ENCODE results near the gene OXGR1.

Gene OXGR1

DNA sequence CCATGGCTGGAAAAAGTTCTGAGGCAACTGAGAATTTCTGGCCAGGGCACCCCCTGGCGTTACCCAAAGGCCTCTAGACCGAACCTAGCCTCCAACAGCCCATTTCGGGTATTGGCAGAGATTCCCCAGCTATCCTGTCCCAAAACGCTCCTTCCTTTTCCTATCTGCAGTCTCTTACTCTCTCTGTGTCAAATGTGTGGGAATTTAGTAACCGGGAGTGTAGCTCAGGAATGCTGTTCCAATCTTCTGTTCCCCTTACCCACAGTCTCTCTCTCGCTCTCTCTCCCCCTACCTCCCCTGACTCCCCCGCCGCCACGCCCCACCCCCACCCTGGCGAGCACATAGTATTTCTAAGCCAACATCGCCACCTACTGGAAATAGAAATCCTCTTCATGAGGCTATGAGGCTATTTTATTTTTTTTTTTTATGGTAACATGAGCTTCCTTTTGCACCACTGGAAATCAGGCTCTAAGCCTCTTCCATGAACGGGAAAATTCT, 27.0 kb downstream of the OXGR1 start:
- peak; percentile 60 to 64 for DNase-seq (ENCODE audit: low spot score in 2 of 2)
- H3K9me3 ChIP-seq, result no peaks in the 10 kb centered on the region
- in situ Hi-C loops (cut with MboI; ENCODE audit: low sequenced_read_pairs), result loop anchor here (10.0 to 25.0 kb wide), 2 partner anchors 942 to 1780 kb away; no protein-coding TSS in a partner anchor
- peak overlapping the region; percentile 11; the same call in 1 of the 2 replicates for H3K4me3 ChIP-seq
- H3K4me1 ChIP-seq, result peaks cover 8% of the 10 kb centered on the region
- no peaks in the 10 kb centered on the region for H3K27me3 ChIP-seq (ENCODE audit: low read depth)
- H3K36me3 ChIP-seq (replicated peaks), result no peaks in the 10 kb centered on the region

- H3K9me3 ChIP-seq, result no peaks in the 10 kb centered on the region
- H3K4me3 ChIP-seq, result no peak overlapping the region
- DNase-seq (ENCODE audit: low spot score in 2 of 2), result no peak
- H3K36me3 ChIP-seq (replicated peaks), result no peaks in the 10 kb centered on the region
- in situ Hi-C loops (cut with MboI; ENCODE audit: low sequenced_read_pairs), result loop anchor here (10.0 to 25.0 kb wide), 2 partner anchors 942 to 1779 kb away; no protein-coding TSS in a partner anchor
- peaks cover 12% of the 10 kb centered on the region for H3K4me1 ChIP-seq
- H3K27me3 ChIP-seq (ENCODE audit: low read depth), result no peaks in the 10 kb centered on the region
These were observed 27.7 kb downstream of the OXGR1 start for GRCh38 chr13:96966415-96967102.

GRCh38 chr13:96963786-96964475, 30.3 kb downstream of the OXGR1 start:
- Histone ChIP-seq H3K27me3 (ENCODE audit: low read depth) (no peaks in the 10 kb centered on the region), H3K9me3 (no peaks in the 10 kb centered on the region), H3K4me1 (peaks cover 9% of the 10 kb centered on the region), H3K36me3 (replicated peaks) (no peaks in the 10 kb centered on the region), H3K4me3 (no peak overlapping the region)
- in situ Hi-C loops (cut with MboI; ENCODE audit: low sequenced_read_pairs), result loop anchor here (10.0 to 25.0 kb wide), 2 partner anchors 939 to 1777 kb away; no protein-coding TSS in a partner anchor
- no peak for DNase-seq (ENCODE audit: low spot score in 2 of 2)

- Histone ChIP-seq H3K36me3 (replicated peaks) (no peaks in the 10 kb centered on the region), H3K4me1 (peaks cover 9% of the 10 kb centered on the region), H3K4me3 (no peak overlapping the region), H3K9me3 (no peaks in the 10 kb centered on the region), H3K27me3 (ENCODE audit: low read depth) (no peaks in the 10 kb centered on the region)
- DNase-seq (ENCODE audit: low spot score in 2 of 2), result no peak
- in situ Hi-C loops (cut with MboI; ENCODE audit: low sequenced_read_pairs), result loop anchor here (10.0 to 25.0 kb wide), 2 partner anchors 936 to 1773 kb away; no protein-coding TSS in a partner anchor
These were observed 33.9 kb downstream of the OXGR1 start for GRCh38 chr13:96960379-96960778.

GRCh38 chr13:96958286-96958891, 35.9 kb downstream of the OXGR1 start:
- Histone ChIP-seq H3K4me3 (no peak overlapping the region), H3K27me3 (ENCODE audit: low read depth) (no peaks in the 10 kb centered on the region), H3K36me3 (replicated peaks) (no peaks in the 10 kb centered on the region), H3K4me1 (peaks cover 9% of the 10 kb centered on the region), H3K9me3 (no peaks in the 10 kb centered on the region)
- in situ Hi-C loops (cut with MboI; ENCODE audit: low sequenced_read_pairs), result loop anchor here (25.0 kb wide), 1 partner anchor 1771 kb away; no protein-coding TSS in a partner anchor
- DNase-seq (ENCODE audit: low spot score in 2 of 2), result peak; percentile 47 to 49

GRCh38 chr13:96952595-96952994, 41.7 kb downstream of the OXGR1 start:
- no peaks in the 10 kb centered on the region for H3K36me3 ChIP-seq (replicated peaks)
- no peaks in the 10 kb centered on the region; the same call in 1 of the 2 replicates for H3K4me1 ChIP-seq
- no peak overlapping the region for H3K4me3 ChIP-seq
- no peaks in the 10 kb centered on the region for H3K9me3 ChIP-seq
- DNase-seq (ENCODE audit: low spot score in 2 of 2), result no peak
- in situ Hi-C loops (cut with MboI; ENCODE audit: low sequenced_read_pairs), result loop anchor here (25.0 kb wide), 1 partner anchor 1765 kb away; no protein-coding TSS in a partner anchor
- H3K27me3 ChIP-seq (ENCODE audit: low read depth), result no peaks in the 10 kb centered on the region

DNA sequence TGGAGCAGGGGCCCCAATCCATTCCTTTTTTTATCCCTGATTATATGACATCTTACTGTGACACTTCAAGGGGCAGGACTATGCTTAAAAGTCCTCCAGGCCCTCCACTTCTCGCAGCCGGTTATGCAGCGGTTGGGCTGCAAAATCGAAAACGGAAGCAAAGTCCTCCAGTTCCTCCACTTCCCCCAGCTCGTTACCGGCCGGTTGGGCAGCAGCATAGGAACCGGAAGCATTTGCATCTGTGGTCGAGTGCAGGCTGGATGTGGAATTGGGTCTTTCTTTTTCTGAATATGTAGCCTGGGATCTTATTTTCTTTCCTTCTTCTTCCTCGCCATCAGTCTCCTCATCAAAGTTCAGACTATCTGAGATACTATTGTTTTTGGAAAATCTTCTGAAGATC, 46.1 kb downstream of the OXGR1 start:
- Histone ChIP-seq H3K4me1 (no peaks in the 10 kb centered on the region; the same call in 1 of the 2 replicates), H3K4me3 (no peak overlapping the region), H3K9me3 (no peaks in the 10 kb centered on the region), H3K36me3 (replicated peaks) (no peaks in the 10 kb centered on the region), H3K27me3 (ENCODE audit: low read depth) (no peaks in the 10 kb centered on the region)
- no peak for DNase-seq (ENCODE audit: low spot score in 2 of 2)
- in situ Hi-C loops (cut with MboI; ENCODE audit: low sequenced_read_pairs), result no loop called here

DNA sequence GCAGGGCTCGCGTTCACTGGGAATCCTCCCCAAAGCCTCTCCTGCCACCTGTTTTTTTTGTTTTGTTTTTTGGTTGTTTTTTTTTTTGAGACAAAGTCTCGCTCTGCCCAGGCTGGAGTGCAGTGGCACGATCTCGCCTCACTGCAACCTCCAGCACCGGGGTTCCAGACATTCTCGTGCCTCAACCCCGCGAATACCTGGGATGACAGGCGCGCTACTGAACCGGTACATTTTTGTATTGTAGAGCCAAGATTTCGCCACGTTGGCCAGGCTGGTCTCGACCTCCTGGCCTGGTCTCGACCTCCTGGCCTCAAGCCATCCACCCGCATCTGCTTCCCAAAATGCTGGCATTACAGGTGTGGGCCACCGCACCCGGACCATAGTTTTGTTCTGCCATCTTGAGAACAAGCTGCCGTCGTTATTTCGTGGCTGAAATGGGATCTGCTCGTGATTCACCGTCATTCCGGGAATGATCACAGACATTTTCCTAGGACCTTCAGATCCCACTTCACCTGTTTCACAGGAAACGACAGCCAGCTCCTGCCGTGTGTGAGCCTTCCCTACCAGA, 46.8 kb downstream of the OXGR1 start:
- Histone ChIP-seq H3K27me3 (ENCODE audit: low read depth) (no peaks in the 10 kb centered on the region), H3K4me3 (no peak overlapping the region), H3K4me1 (no peaks in the 10 kb centered on the region; the same call in 1 of the 2 replicates), H3K36me3 (replicated peaks) (no peaks in the 10 kb centered on the region), H3K9me3 (no peaks in the 10 kb centered on the region)
- DNase-seq (ENCODE audit: low spot score in 2 of 2), result no peak
- in situ Hi-C loops (cut with MboI; ENCODE audit: low sequenced_read_pairs), result no loop called here

GRCh38 chr13:96946709-96947311, 47.5 kb downstream of the OXGR1 start:
- Histone ChIP-seq H3K27me3 (ENCODE audit: low read depth) (no peaks in the 10 kb centered on the region), H3K4me1 (no peaks in the 10 kb centered on the region; the same call in 1 of the 2 replicates), H3K36me3 (replicated peaks) (no peaks in the 10 kb centered on the region), H3K4me3 (no peak overlapping the region), H3K9me3 (no peaks in the 10 kb centered on the region)
- in situ Hi-C loops (cut with MboI; ENCODE audit: low sequenced_read_pairs), result no loop called here
- DNase-seq (ENCODE audit: low spot score in 2 of 2), result no peak

GRCh38 chr13:96940961-96941360, 53.3 kb downstream of the OXGR1 start:
- Histone ChIP-seq H3K4me3 (no peak overlapping the region), H3K9me3 (no peaks in the 10 kb centered on the region), H3K27me3 (ENCODE audit: low read depth) (no peaks in the 10 kb centered on the region), H3K36me3 (replicated peaks) (no peaks in the 10 kb centered on the region), H3K4me1 (no peaks in the 10 kb centered on the region)
- DNase-seq (ENCODE audit: low spot score in 2 of 2), result no peak
- in situ Hi-C loops (cut with MboI; ENCODE audit: low sequenced_read_pairs), result no loop called here

DNA sequence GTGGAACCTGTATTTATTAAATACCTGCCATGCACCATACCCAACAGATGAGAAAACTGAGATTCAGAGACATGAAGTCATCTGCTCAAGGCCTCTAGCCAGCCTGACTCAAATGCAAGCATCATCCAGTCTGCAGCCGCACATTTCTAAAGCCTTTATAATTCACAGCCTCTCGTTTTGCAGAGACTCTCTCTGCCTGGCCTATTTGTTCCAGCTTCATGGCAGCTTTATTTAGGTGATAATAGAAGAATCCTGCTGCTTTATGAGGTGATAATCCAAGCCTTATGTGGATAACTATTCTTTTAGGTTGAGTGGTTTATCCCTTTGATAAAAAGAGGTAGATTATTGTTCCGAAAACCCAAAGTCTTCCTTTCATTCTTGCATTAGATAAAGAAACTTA, 58.4 kb downstream of the OXGR1 start:
- peak; percentile 31 to 65 for DNase-seq (ENCODE audit: low spot score in 2 of 2)
- in situ Hi-C loops (cut with MboI; ENCODE audit: low sequenced_read_pairs), result no loop called here
- no peaks in the 10 kb centered on the region; the same call in 1 of the 2 replicates for H3K27me3 ChIP-seq (ENCODE audit: low read depth)
- no peaks in the 10 kb centered on the region for H3K4me1 ChIP-seq
- no peaks in the 10 kb centered on the region for H3K36me3 ChIP-seq (replicated peaks)
- H3K9me3 ChIP-seq, result no peaks in the 10 kb centered on the region
- H3K4me3 ChIP-seq, result no peak overlapping the region
